ENCODE results near the gene TEAD2. TPM values are rescaled to one million over a fixed set of nuclear protein-coding genes. Genes with fewer than 3 reads are reported as not detected.

The TEAD2 gene
- total and polyA plus RNA-seq, 10 of the 15 experiments (the other 5 are each of a cell fraction or from before 2014, with no cell fraction given): 0.04 to 0.26 (median 0.11) TPM; not detected in 3

DNA sequence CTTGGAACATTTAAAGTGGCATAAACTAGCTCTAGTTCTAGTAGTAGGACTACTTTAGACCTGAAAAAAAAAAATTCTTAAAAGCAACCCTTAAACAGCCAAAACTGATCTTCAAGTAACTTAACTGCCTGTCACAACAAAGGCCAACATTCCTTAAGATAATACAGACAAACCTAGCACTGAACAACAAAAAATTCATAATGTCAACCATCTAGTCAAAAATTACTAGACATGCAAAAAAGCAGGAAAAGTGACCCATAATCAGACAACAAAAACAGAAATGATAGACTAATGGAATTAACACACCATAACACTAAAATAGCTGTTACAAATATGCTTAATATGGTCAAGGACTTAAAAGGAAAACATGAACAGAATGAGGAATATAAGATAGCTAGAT is 43.9 kb downstream of the TEAD2 start:
- FAIRE-seq (no peak), ATAC-seq (no peak), DNase-seq (ENCODE audit: low read depth, low spot score) (no peak)
- intact Hi-C loops (cut with micrococcal nuclease; ENCODE audit: unreplicated experiment) (no loop called here), in situ Hi-C loops (cut with MboI) (no loop called here)
- Histone ChIP-seq H2AFZ (ENCODE audit: control insufficient read depth, low read depth, low read length) (no peak overlapping the region), H3K27me3 (replicated peaks in 1 of 2; ENCODE audit: control insufficient read depth in 2 of 2, insufficient read depth in 2 of 2, low read length in 1 of 2) (no peaks in the 10 kb centered on the region), H3K4me1 (ENCODE audit: control insufficient read depth, insufficient read depth, low read length) (no peaks in the 10 kb centered on the region), H3K27ac (ENCODE audit: control insufficient read depth, insufficient read depth) (no peak overlapping the region), H3K79me2 (ENCODE audit: control insufficient read depth, insufficient read depth, low read length) (no peaks in the 10 kb centered on the region), H3K36me3 (ENCODE audit: control insufficient read depth in 2 of 2, insufficient read depth in 2 of 2, low read length in 1 of 2) (no peaks in the 10 kb centered on the region), H3K4me2 (ENCODE audit: control insufficient read depth, insufficient read depth) (no peak overlapping the region), H3K9me3 (replicated peaks; ENCODE audit: control insufficient read depth, insufficient read depth, low read length) (peaks cover 6% of the 10 kb centered on the region; the same call in 2 of the 3 replicates), H3K4me3 (no peak overlapping the region), H4K20me1 (ENCODE audit: control insufficient read depth, insufficient read depth) (no peaks in the 10 kb centered on the region), H3K9ac (ENCODE audit: control insufficient read depth, insufficient read depth, low read length) (no peak overlapping the region)
- ChIA-PET POLR2A (interaction anchor here (0.6 kb wide), 3 partner anchors 271 to 1528 kb away, joined by 4 to 5 read pairs (median 4); no protein-coding TSS in a partner anchor), SMC1A (ENCODE audit: uncharacterized antibody, unreplicated experiment) (interaction anchor here (1.1 to 1.7 kb wide), 4 partner anchors 9 to 73 kb away, joined by 3 to 5 read pairs (median 4); no protein-coding TSS in a partner anchor), CTCF (interaction anchor here (0.8 to 1.9 kb wide), 5 partner anchors 9 to 17 kb away, joined by 3 to 12 read pairs (median 5); partner anchors contain the start of gene CD37), RAD21 (ENCODE audit: unreplicated experiment) (no interaction called here)
- BruUV-seq (replicated peaks): no TSS peak
- no peak for TF ChIP-seq CHD2 (IDR thresholded peaks at IDR 0.05; ENCODE audit: borderline replicate concordance, low read depth, low read length)
- TF ChIP-seq CTCF (IDR thresholded peaks at IDR 0.05 in 2 of 3, conservative IDR thresholded peaks at IDR 0.05 in 1 of 3; ENCODE audit: control insufficient read depth in 2 of 3, extremely low read depth in 1 of 3, insufficient read depth in 1 of 3, low read depth in 3 of 3, low read length in 3 of 3): no peak
- no peak for TF ChIP-seq RBBP5 (conservative IDR thresholded peaks at IDR 0.05)
- TF ChIP-seq RELA (IDR thresholded peaks at IDR 0.05; ENCODE audit: borderline replicate concordance, partially characterized antibody): no peak
- no peak for TF ChIP-seq NBN (IDR thresholded peaks at IDR 0.05)
- no peak for TF ChIP-seq CREM (IDR thresholded peaks at IDR 0.05; ENCODE audit: low read depth)
- TF ChIP-seq CEBPZ (IDR thresholded peaks at IDR 0.05; ENCODE audit: low read depth, low read length): no peak
- TF ChIP-seq FOS (IDR thresholded peaks at IDR 0.05; ENCODE audit: borderline replicate concordance, extremely low read depth, insufficient read length): no peak
- TF ChIP-seq HCFC1 (IDR thresholded peaks at IDR 0.05; ENCODE audit: low read length): no peak
- no peak for TF ChIP-seq SUZ12 (IDR thresholded peaks at IDR 0.05; ENCODE audit: unreplicated experiment)
- no peak for TF ChIP-seq NR2C2 (IDR thresholded peaks at IDR 0.05; ENCODE audit: borderline replicate concordance, control insufficient read depth, insufficient read length, low read depth)
- TF ChIP-seq PAX8 (IDR thresholded peaks at IDR 0.05): no peak
- TF ChIP-seq ASH2L (IDR thresholded peaks at IDR 0.05; ENCODE audit: borderline replicate concordance, low read depth): no peak
- TF ChIP-seq CBFB (IDR thresholded peaks at IDR 0.05; ENCODE audit: low read depth): no peak
- no peak for TF ChIP-seq BHLHE40 (IDR thresholded peaks at IDR 0.05; ENCODE audit: borderline replicate concordance in 1 of 2, low read depth in 2 of 2, low read length in 1 of 2)
- TF ChIP-seq POLR2AphosphoS5 (IDR thresholded peaks at IDR 0.05; ENCODE audit: low read length): no peak
- TF ChIP-seq ELK1 (IDR thresholded peaks at IDR 0.05; ENCODE audit: low read depth, low read length): no peak
- TF ChIP-seq POU2F2 (IDR thresholded peaks at IDR 0.05; ENCODE audit: borderline replicate concordance, low read depth, low read length): no peak
- TF ChIP-seq TBL1XR1 (IDR thresholded peaks at IDR 0.05; ENCODE audit: low read depth, low read length): no peak
